Activated gamma-delta T cell (primary cell): ENCODE measurements around the gene KCNMA1.

Experiments
- DNase-seq: peaks from one replicate; lab custom pipeline; 2025; lab: John Stamatoyannopoulos, UW

Gene KCNMA1

DNA sequence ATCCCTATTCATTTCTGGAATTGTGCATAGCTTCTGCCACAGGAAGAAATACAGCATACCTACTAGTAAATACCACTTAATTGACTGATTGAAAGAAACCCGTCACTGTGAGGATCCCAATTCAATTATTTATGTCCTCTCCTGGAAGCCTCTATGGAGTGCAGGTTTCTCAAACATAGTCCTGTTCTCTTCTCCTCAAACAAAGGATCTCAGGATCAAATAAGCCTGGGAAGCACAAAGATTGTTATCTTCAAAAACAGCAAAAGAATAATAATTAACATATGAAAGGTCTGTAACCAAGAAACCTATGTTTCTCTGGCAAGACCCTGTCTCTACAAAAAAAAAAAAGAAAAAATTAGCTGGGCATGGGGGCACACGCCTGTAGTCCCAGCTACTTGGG lies 127.3 kb downstream of the KCNMA1 start:
- DNase-seq, result no peak

- no peak for DNase-seq
Observed at GRCh38 chr10:77509391-77509790, 128.2 kb downstream of the KCNMA1 start.

GRCh38 chr10:77507291-77507880 lies 130.2 kb downstream of the KCNMA1 start:
- DNase-seq, result no peak

DNA sequence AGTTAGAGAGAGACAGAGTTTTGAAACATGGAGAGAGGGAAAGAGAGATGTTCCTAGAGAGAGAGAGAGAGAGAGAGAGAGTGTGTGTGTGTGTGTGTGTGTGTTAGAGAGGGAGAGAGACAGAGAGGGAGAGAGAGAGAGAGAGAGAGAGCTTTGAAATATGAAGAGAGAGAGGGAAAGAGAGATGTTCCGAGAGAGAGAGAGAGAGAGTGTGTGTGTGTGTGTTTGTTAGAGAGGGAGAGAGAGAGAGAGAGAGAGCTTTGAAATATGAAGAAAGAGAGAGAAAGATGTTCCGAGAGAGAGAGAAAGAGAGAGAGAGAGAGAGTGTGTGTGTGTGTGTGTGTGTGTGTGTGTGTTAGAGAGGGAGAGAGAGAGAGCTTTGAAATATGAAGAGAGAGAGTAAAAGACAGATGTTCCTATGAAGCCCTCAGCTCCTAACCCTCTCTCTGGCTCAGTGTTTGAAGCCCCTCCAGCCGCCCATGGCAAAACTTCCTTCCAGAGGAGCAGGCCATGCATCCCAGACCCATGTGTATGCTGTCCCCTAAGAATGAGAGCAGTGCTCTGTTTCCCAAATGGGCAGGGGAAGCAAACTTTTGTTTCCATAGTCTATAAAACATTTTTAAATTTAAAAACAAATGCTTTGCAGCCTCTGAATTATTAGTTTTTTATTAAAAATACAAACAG lies 130.9 kb downstream of the KCNMA1 start:
- DNase-seq, result no peak

DNA sequence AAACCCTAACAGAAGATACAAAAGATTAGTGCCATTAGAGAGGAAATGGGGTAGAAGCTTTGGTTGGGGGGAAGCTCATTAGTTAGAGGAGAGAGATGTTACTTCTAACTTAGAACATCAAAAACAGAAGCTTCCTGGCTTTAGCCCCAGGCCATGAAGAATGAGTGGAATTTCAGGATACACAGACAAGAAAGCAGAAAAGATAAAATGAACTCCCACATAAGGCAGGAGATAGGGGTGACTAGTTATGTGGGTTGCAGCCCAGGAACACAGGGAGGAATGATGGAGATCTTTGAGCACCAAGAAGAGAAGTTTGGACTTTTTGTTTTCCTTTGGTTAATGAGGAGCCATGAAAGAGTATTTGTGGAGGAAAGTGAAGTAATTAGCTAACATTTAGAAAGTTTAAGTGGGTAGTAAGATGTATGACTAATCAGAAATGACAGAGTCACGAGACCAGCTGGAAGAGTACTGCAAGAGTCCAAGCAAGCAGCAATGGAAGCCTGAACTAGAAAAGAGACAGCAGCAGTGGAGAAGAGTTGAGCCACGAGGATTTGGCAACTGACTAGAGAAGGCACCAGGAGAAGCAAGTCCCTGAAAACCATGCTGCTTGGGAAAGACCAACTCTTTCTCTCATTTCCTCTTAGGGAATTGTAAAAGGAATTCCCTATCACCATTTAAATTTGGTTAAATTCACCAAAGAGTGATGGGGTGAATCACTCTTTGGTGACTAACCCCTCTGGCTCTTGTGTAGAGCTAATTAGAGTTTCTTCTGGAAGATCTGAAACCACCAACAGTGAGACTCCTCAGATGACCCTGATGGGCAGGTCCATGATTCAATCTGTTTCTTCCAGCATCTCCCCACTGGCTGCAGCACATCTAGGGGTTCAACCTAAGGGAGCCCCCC lies 131.9 kb downstream of the KCNMA1 start:
- DNase-seq, result no peak

- DNase-seq, result no peak
Observed at GRCh38 chr10:77504873-77505257, 132.7 kb downstream of the KCNMA1 start.

GRCh38 chr10:77504196-77504872 lies 133.3 kb downstream of the KCNMA1 start:
- DNase-seq, result no peak

DNA sequence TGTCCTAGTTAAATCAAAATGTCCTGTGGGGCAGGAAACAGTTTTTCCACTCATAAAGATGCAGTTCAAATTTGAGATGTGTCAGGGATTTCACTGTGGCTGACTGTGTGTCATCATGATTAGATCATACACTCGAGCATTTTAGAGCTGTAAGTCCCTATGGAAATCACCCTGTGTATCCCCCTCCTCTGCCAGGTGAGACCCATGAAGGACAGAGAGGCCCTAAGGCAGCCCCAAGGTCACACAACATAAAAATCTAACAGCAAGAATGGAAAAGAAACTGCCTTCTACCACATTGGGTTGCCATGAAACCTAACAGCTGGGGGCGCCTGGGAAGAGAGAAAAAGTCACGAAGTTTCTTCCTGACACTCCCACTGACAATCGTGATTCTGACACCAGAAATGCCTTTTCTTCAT lies 135.8 kb downstream of the KCNMA1 start:
- no peak for DNase-seq

- no peak for DNase-seq
Observed at GRCh38 chr10:77501152-77501845, 136.3 kb downstream of the KCNMA1 start.

GRCh38 chr10:77500754-77501151 lies 136.9 kb downstream of the KCNMA1 start:
- DNase-seq, result no peak

- DNase-seq, result no peak
Observed at GRCh38 chr10:77498829-77499228, 138.8 kb downstream of the KCNMA1 start.

GRCh38 chr10:77498210-77498609 lies 139.4 kb downstream of the KCNMA1 start:
- no peak for DNase-seq

DNA sequence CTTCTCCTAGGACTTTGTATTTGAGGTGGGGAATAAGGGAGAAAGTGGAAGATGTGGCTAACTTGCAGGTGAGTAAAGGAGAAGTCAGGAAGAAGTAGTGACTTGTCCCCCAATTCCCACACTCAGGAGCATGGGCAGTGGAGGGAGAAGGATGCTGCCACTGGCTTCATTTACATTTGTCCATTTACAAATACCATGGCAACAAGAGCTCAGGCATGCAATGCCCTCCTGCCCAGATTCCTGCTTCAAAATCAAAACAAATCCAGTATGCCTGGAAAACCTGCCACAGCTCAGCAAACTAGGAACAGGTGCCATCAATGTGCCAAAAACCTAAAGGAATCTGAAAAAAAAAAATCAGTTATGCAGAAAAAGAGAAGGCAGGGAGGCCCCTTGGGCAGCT lies 139.9 kb downstream of the KCNMA1 start:
- no peak for DNase-seq

GRCh38 chr10:77496941-77497420 lies 140.6 kb downstream of the KCNMA1 start:
- no peak for DNase-seq

DNA sequence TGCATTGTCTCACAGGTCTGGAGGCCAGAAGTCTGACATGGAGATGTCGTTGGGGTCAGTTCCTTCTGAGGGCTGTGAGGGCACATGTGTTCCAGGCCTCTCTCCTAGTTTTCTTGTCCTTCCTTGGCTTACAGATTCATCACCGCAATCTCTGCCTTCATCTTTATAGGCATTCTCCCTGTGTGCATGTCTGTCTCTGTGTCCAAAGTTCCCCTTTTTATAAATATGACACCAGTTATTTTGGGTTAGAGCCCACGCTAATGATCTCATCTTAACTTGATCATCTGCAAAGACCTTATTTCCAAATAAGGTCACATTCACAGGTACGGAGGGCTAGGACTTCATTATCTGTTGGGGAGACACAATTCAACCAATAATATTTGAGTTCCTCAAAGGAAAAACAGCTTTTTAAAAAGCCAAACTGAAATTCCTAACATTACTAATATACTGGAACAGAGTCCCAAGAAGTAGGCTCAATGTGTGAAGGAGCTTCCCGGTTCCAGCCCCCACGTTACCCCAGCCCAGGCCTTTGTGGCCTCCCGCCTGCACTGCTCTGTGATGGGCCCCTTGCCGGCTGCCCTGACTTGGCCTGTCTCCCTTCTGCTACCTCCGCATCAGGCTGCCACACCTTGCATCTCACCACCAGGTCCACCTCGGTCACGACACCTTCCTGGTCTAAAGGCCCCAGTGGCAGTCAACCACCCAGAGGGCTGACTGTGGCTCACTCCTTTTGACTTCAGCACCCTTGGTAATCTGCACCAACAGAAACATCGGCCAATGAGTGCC lies 142.7 kb downstream of the KCNMA1 start:
- DNase-seq, result no peak

DNA sequence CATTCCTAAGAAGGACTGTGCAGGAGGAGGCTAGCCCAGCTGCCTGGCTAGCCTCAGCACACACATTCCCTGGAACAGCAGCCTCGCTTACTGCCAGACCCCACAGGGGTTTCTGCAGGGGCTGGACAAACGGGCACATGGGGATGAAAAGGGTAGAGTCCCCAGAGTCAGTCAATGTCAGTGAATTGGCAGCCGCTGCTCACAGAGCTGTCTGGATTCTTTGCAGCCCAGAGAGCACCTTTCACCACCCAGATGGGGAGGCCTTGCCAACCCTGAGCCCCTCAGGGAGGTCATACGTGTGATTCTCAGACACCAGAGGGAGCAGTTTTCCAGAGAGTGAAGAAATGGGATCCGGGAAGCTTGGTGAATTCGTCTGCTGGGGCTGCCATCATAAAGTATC lies 143.3 kb downstream of the KCNMA1 start:
- no peak for DNase-seq

DNA sequence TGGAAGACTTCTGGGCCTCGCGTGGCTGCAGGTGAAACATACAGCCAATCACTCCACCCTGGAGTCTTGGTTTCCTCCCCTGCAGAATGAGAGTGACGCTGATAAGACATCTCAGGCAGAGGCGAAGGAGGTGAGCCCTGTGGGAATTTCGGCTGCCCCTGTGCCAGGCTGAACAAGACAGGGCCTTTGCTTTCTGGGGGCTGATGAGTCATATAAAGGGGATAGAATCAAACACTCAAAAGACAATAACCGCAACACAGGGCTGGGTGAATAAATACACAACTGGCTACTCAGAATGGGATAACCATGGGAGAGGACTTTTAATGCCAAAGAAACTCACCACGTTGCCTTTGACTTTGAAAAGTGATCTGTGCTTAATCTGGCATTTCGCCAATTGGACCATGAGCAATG lies 143.8 kb downstream of the KCNMA1 start:
- no peak for DNase-seq

DNA sequence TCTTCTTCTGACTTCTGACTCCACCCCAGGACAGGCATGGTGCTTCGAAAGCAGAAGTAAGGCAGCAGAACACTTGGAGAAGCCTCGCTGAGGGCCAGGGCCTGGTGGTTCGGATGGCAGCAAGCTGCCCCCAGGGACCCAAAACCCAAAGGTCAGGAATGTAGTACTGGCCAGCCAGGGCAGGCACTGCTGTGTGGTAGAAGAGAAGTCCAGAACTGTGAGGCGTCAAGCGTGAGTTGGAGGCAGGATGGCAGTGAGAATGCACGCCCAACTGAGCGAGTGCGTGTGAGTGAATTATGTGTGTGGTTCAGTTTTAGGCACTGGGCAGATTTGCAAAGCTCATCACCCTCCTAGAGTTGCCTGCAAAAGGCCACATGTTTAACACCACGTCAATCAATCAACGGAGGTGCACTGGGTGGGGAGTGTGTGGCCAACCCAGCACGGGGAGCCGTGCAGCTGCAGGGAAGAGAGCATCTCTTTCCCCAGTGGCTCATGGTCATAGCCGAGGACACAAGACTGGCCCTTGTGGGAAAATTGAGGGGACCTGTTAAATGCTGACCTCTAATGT lies 144.3 kb downstream of the KCNMA1 start:
- no peak for DNase-seq

GRCh38 chr10:77492368-77492994 lies 145.1 kb downstream of the KCNMA1 start:
- DNase-seq, result no peak
